IPS-18c (cell line): Measurements from ENCODE around the gene CRELD2.

Experiments used
- H3K4me3 ChIP-seq: 2 replicates; pipeline ENCODE4 v1.7.0; 2013; ENCODE audit warnings: low read depth, mild to moderate bottlenecking, low read length, moderate library complexity; ENCODE audit not compliant: insufficient read depth
- H3K9me3 ChIP-seq: one replicate; pipeline ENCODE4 v1.6.1; 2013; ENCODE audit warnings: mild to moderate bottlenecking, low read length, moderate library complexity; ENCODE audit not compliant: control insufficient read depth, insufficient read depth

CRELD2 gene

DNA sequence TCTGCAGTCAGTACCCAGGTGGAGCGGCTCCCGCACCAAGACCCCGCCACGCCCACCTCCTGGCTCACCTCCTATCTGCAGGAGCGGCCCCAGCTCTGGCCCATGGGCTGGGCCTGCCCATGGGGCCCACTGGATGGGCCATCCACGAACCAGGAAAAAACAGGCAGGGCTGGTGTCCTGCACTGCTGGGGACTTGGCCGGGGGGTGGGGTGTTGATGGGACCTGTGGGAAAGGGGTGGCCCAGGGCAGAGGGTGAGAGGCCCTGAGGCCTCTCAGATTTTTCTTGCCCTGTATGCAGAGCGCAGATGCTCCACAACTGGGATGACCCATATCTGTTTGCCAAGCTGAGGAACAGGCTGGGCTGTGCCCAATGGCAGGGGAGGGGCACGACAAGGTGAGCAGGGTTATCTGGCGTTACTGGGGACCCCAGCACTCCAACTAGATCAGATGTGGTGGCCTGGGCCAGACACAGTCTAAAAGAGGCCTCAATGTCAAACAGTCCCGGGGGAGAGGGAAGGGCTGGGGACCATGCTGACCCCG is 39.5 kb downstream of the CRELD2 start:
- Histone ChIP-seq H3K9me3 (peaks cover 1% of the 10 kb centered on the region), H3K4me3 (no peak overlapping the region)

DNA sequence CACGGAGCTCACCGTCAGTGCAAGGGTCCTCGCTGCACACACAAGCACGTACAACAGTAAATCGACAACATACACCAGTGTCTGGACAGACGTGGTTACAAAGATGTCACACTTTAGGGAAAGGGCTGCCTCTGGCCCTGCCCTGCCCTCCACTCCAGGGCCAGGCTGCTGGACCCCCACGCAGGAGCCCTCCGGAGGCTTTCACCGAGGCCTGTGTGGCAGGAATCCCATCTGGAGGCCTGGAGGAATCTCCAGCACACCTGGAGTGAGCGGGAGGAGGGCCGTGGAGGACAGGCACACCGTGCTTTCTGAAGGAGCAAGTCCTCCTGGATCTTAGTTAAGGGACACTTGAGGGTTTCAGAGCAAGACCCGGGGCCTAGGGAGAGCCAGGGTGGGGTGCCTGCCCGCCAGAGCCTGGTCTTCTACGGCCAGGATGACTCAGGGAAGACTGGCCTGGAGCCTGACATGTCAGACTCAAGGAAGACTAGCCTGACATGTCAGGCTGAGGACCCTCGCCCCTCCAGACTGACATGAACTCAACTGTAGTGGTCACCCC is 40.0 kb downstream of the CRELD2 start:
- Histone ChIP-seq H3K4me3 (no peak overlapping the region), H3K9me3 (no peaks in the 10 kb centered on the region)

DNA sequence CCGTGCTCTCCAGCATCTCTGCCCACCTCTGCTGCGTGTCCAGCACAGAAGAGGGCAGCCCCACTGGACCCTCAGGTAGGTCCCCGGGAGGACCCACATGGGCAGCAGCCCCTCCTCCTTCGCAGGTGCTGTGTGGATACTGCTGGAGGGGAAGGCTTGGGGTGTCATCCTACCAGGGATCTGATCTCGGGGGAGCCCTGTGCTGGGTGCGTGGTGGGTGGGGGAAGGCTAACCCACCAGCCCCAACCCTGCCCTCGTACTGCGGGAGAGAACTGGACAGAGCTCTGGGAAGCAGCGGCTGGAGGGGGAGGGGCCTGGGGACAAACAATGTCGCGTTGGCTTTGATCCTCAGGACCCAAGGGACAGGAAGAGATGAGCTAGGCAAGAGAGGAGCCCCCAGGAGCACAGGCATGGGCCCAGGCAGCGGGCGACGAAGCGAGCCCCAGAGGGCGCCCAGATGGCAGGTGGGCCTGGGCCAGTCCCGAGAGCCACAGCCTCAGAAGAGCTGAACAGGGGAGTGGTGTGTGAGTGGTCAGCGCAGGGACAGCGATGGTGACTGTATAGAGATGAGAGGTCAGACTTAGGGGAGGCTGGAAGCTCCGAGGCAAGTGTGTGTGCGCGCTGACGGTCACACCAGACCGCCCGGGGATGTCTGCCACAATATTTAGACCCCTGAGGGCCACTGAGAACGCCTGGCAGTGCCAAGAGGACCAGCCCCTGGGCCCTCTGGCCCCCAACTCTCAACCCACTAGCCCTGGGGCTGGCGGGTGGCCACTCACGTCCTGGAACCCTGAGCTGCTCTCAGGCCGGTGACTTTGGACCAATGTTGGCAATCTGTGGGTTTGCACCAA is 40.7 kb downstream of the CRELD2 start:
- Histone ChIP-seq H3K4me3 (peak overlapping the region; percentile 83; the same call in 1 of the 2 replicates), H3K9me3 (no peaks in the 10 kb centered on the region)

DNA sequence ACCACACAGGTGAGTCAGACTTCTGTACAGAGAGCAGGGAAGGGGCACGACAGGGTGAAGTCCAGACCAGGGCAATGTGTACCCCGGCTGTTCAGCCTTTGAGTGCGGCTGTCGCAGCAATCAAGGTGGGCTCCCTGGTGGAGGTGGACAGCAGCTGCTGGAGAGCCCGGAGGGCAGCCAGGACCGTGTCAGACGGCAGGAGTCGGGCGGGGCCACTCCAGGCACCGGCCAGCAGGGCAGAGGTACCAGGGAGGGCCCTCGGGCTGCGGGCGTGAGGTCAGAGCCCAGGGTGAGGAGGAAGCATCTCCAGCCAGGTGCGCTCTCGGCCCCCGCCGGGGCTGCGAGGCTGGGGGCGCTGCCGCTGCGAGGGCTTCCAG is 41.3 kb downstream of the CRELD2 start:
- H3K9me3 ChIP-seq = no peaks in the 10 kb centered on the region

DNA sequence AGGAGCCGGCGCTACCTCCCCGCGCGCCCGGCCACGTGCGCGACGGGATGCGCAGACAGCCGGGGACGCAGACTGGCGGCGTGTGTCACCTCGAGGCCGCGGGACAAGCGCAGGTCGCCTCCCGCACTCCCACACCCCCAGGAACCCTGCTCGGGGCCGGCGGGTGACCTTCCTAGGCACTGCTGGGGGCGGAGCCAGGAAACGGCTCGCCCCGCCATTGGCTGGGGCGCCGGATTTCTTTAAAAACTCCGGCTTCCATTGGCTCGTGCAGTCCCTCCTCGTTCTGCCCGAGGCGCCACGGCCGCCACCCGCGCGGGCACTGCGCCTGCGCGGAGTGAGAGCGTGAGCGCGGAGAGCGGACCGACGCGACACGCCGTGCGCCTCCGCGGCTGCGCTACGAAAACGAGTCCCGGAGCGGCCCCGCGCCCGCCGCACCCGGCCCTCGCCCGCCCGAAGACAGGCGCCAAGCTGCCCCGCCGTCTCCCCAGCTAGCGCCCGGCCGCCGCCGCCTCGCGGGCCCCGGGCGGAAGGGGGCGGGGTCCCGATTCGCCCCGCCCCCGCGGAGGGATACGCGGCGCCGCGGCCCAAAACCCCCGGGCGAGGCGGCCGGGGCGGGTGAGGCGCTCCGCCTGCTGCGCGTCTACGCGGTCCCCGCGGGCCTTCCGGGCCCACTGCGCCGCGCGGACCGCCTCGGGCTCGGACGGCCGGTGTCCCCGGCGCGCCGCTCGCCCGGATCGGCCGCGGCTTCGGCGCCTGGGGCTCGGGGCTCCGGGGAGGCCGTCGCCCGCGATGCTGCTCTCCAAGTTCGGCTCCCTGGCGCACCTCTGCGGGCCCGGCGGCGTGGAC is 41.9 kb downstream of the CRELD2 start, which contains the start of gene PIM3:
Gene PIM3 (plus strand): TSS at position 614 of the 846 bp plus-strand sequence. CDS start 176 bp downstream, at position 790.
- no peaks in the 10 kb centered on the region for H3K9me3 ChIP-seq
- peak within 1 kb of the TSS; percentile 83 for H3K4me3 ChIP-seq

More for the DNA sequence above, 41.3 kb downstream of the CRELD2 start:
- H3K4me3 ChIP-seq = peak overlapping the region; percentile 83

DNA sequence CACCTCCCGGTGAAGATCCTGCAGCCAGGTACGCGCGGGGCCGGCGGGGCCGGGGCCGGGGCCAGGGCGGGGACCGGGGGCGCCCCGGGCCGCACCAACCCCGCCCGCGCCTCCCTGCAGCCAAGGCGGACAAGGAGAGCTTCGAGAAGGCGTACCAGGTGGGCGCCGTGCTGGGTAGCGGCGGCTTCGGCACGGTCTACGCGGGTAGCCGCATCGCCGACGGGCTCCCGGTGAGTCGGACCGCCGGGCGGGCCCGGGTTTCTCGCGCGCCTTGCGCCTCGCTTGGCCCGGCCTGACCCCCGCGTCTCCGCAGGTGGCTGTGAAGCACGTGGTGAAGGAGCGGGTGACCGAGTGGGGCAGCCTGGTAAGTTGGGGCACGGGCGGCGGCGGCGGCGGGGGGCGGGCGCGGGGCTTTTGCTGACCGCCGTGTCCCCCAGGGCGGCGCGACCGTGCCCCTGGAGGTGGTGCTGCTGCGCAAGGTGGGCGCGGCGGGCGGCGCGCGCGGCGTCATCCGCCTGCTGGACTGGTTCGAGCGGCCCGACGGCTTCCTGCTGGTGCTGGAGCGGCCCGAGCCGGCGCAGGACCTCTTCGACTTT is 42.7 kb downstream of the CRELD2 start:
- Histone ChIP-seq H3K9me3 (no peaks in the 10 kb centered on the region), H3K4me3 (peak overlapping the region; percentile 83)

DNA sequence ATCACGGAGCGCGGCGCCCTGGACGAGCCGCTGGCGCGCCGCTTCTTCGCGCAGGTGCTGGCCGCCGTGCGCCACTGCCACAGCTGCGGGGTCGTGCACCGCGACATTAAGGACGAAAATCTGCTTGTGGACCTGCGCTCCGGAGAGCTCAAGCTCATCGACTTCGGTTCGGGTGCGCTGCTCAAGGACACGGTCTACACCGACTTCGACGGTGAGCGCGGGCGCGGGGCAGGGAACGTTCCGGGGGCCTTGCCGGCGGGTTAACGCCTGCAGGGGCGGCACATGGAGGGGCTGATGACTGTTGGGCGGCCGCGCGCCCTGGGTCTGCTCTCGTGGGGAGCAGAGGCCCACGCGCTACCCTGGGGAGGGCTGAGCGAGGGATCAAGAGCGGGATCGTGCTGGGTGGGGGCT is 43.2 kb downstream of the CRELD2 start:
- H3K9me3 ChIP-seq = no peaks in the 10 kb centered on the region
- H3K4me3 ChIP-seq = peak overlapping the region; percentile 83

DNA sequence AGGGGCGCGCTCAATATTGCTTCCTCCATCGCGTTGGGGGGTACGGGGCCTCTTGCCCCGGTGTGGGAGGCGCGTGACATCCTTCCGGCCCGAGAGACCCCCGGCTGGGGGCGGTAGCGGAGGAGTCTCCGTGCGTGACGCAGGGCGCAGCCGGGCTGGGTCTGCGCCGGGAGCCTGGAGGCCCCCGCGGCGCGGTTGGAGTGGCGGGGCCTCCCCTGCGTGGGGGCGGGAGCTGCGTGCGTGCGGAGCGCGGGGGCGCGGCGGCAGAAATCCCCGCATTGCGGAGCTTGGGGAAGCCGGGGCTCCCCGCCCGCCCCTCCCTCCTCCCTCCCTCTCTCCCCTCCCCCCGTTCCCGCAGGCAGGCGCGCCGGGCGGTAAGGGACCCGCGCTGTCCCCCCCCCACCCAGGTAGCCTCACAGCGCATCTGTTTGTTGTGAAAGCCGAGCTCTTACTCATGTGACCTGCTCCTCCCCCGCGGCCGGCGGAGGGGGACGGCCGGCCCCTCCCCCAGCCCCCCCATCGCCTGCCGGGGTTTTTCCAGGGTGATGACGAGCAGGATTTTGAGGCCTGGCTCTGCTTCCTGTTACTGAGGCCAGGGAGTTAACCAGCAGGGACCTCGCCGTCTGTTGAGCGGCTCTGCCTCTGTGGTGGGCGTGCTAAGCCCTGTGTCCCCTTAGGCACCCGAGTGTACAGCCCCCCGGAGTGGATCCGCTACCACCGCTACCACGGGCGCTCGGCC is 43.7 kb downstream of the CRELD2 start:
- H3K9me3 ChIP-seq = no peaks in the 10 kb centered on the region
- H3K4me3 ChIP-seq = peak overlapping the region; percentile 83

DNA sequence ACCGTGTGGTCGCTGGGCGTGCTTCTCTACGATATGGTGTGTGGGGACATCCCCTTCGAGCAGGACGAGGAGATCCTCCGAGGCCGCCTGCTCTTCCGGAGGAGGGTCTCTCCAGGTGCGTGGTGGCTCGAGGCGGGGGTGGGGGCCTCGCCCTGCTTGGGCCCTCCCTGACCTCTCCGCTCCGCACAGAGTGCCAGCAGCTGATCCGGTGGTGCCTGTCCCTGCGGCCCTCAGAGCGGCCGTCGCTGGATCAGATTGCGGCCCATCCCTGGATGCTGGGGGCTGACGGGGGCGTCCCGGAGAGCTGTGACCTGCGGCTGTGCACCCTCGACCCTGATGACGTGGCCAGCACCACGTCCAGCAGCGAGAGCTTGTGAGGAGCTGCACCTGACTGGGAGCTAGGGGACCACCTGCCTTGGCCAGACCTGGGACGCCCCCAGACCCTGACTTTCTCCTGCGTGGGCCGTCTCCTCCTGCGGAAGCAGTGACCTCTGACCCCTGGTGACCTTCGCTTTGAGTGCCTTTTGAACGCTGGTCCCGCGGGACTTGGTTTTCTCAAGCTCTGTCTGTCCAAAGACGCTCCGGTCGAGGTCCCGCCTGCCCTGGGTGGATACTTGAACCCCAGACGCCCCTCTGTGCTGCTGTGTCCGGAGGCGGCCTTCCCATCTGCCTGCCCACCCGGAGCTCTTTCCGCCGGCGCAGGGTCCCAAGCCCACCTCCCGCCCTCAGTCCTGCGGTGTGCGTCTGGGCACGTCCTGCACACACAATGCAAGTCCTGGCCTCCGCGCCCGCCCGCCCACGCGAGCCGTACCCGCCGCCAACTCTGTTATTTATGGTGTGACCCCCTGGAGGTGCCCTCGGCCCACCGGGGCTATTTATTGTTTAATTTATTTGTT is 44.6 kb downstream of the CRELD2 start:
- Histone ChIP-seq H3K4me3 (peak overlapping the region; percentile 31), H3K9me3 (no peaks in the 10 kb centered on the region)

DNA sequence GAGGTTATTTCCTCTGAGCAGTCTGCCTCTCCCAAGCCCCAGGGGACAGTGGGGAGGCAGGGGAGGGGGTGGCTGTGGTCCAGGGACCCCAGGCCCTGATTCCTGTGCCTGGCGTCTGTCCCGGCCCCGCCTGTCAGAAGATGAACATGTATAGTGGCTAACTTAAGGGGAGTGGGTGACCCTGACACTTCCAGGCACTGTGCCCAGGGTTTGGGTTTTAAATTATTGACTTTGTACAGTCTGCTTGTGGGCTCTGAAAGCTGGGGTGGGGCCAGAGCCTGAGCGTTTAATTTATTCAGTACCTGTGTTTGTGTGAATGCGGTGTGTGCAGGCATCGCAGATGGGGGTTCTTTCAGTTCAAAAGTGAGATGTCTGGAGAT is 45.2 kb downstream of the CRELD2 start:
- Histone ChIP-seq H3K4me3 (no peak overlapping the region; the same call in 1 of the 2 replicates), H3K9me3 (no peaks in the 10 kb centered on the region)

DNA sequence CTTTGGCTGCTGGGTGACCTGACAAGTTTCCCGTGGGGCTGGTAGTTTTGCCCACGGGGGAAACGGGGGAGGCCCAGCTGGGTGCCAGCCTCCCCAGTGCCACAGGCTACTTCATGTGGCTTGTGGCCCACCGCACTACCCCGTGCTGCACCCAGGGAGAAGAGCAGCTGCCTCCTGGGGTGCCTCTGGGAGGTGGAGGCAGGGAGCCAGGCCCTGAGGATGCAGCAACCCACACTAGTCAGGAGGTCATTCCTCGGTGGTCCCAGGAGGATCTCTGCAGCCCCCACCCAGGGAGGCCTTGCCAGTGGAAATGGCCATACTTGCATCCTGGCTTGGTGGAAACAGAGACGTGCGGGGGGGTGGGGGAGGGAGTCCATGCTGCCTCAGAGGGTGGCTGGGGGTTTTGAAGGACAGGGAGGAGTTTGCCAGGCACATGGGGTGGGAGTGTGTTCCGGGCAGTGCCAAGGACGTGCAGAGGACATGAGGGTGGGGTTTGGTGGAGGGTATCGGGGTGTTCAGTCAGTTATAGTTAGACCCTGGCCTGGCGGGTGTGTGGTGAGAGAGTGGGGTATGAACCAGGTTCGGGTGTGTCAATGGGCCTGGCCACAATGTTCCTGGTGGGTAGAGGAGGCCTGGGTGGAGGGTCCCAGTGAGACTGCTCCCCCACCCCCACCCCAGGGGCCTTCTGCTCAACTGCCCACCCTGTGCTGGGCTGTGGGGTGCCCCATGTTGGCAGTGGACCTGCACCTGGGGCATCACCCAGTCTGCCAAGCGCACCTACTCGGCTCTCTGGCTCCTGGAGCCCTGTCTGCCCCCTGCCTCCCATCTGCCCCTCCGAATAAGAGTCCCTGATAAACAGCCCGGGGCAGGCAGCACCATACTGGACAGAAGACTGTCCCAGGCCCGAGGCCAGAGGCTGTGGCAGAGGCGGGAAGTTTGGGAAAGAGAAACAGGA is 46.0 kb downstream of the CRELD2 start:
- H3K4me3 ChIP-seq = peak overlapping the region; percentile 3; the same call in 1 of the 2 replicates
- no peaks in the 10 kb centered on the region for H3K9me3 ChIP-seq

DNA sequence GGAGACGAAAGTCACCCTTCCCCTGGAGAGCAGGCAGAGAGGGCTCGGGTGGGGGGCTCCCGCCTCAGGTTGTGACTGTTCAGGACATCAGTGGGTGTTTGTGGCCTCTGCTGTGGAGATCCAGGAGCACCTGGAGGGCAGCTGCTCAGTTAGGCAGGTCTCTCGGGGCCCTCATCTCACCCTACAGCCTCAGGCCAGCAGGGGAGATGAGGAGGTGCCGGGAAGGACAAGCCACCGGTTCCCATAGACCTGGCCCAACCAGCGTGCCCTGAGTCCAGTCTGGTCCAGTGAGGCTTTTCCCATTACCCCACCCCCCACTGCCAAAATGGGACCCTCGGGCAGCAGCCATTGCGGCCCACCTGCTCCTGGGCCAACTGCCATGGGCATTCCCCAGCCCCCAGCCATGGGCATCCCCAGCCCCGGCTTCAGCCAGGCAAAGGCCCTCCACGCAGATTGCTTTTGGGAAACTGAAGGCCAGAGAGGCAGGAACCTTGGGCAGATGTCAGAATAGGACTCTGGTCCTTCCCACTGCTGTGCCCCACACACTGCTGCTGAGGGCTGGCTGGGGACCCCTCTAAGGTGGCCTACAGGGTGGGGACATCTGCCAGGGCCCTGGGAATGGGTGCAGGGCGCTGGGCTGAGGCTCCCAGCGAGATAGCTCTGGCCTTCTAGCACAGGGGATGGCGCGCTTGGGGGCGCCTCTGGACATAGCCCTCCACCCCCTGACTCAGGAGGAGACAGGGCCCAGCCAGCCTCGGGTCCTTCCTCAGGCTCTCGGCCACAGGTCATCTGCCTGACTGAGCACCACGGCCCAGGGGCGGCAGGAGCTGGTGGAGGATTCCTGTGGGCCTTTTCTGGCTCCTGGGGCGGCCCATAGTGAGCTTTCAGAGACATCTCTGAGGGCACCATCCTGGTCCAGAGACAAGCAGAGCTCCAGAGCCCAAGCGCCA is 46.9 kb downstream of the CRELD2 start:
- no peak overlapping the region for H3K4me3 ChIP-seq
- H3K9me3 ChIP-seq = no peaks in the 10 kb centered on the region

DNA sequence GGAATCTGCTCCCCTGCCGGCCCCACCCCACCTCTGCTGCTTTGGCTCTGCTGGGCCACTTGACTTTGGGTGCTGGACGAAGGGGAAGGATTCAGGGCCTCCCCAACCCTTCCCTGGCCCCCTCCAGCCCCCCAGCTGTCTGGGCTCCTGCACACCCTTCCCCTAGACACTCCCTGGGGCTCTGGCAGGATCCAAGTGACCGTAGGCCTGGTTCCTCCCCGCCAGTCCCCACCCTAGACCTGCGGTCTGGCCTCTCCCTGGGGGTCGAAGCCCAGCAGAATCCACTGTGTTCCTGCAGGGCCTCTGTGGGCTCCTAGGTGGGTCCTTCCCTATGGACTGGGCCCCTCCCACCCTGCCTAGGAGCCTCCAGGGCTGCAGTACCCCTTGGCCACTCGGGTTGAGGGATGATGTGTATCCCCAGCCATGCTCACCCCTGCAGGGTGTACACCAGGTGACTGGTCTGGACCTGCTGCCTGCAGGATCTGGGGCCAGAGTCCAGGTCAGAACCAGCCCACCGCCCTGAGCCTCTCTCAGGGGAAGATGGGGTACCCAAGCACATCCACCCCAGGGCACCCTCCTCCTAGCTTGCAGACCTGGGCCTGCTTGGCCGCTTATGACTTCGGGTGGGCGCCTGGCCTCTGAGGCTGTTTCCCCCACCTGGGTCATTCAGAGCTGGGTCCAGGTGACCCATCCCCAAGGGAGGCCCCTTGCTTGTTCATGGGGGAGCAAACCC is 47.8 kb downstream of the CRELD2 start:
- Histone ChIP-seq H3K9me3 (no peaks in the 10 kb centered on the region), H3K4me3 (no peak overlapping the region)
